ENCODE data around the gene EFCAB14. TPM values are rescaled to one million over a fixed set of nuclear protein-coding genes. Genes with fewer than 3 reads are reported as not detected.
"Not testable (repeated sequence)": the region's sequence is repeated elsewhere in the genome, so short reads cannot be mapped to it uniquely, and the experiment has no call there.

Gene EFCAB14
- total RNA-seq, 4 donors from 2014 or later = 129 to 162 (median 138) TPM

DNA sequence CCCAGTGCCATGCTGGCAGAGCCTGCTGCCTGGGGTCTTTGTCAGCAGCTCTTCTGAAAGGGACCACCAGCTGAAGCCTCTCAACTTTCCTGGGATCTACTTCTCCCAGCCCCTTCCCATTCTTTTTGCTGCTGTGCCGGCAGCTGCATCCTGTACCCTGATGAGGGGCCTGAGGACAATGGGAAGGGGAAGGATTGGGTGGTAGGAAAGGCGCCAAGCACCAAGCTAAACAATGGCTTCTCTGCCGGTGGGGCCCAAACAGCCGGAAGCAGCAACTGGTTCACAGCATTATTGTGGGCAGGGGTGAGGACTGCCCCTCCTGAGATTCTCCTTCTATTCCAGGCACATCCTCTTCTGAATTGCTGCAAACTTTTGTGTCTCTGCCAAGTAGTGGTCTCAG is 5.0 kb upstream of the EFCAB14 start:
- H3K9me3 ChIP-seq = no peaks in the 10 kb centered on the region
- intact Hi-C loops (cut with DNase I) = loop anchor here (5.0 to 10.0 kb wide), 3 partner anchors 102 to 249 kb away; partner anchors contain the start of gene MKNK1
- H3K27ac ChIP-seq = no peak overlapping the region
- no peak overlapping the region for H3K4me3 ChIP-seq (replicated peaks in 1 of 3)
- no peaks in the 10 kb centered on the region for H3K36me3 ChIP-seq
- H3K4me1 ChIP-seq = peaks cover 0 to 3% of the 10 kb centered on the region in 2 donors
- no peak for TF ChIP-seq POLR2A (IDR thresholded peaks at IDR 0.05)
- TF ChIP-seq, protein P1, sequence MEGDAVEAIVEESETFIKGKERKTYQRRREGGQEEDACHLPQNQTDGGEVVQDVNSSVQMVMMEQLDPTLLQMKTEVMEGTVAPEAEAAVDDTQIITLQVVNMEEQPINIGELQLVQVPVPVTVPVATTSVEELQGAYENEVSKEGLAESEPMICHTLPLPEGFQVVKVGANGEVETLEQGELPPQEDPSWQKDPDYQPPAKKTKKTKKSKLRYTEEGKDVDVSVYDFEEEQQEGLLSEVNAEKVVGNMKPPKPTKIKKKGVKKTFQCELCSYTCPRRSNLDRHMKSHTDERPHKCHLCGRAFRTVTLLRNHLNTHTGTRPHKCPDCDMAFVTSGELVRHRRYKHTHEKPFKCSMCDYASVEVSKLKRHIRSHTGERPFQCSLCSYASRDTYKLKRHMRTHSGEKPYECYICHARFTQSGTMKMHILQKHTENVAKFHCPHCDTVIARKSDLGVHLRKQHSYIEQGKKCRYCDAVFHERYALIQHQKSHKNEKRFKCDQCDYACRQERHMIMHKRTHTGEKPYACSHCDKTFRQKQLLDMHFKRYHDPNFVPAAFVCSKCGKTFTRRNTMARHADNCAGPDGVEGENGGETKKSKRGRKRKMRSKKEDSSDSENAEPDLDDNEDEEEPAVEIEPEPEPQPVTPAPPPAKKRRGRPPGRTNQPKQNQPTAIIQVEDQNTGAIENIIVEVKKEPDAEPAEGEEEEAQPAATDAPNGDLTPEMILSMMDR (IDR thresholded peaks at IDR 0.05) = no peak
- H3K27me3 ChIP-seq = no peaks in the 10 kb centered on the region
- WGBS, 2 donors = 57 to 64% methylated on average over 3 to 4 of the region's 4 CpGs
- no peak for DNase-seq

DNA sequence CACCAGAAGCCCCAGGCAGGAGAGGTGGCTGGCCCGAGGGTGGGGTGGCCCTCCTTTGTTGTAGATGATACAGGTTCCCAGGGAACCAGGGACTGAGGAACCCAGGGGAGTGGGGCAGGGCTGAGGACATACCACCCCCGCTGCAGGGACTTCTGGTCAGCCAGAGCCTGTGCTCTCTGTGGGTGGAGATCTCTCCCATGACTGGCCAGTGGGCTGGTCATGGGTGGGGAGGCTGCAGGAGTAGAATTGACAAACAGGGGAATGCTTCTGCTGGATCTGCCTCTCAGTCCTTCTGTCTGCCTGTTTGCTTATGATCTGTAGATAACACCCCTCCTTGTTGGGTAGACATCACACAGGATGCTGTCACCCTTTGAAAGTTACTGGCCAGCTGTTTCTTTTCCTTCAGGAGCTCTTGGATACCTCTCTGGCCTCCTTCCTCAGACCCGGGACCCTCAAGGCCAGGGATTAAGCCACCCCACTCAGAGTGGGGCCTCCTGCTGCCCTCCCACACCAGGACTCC is 2.8 kb upstream of the EFCAB14 start:
- no peaks in the 10 kb centered on the region for H3K27me3 ChIP-seq
- H3K27ac ChIP-seq = no peak overlapping the region
- no peak overlapping the region for H3K4me3 ChIP-seq (replicated peaks in 1 of 3)
- H3K9me3 ChIP-seq = no peaks in the 10 kb centered on the region
- no peaks in the 10 kb centered on the region for H3K36me3 ChIP-seq
- DNase-seq = no peak
- H3K4me1 ChIP-seq = peaks cover 14 to 18% of the 10 kb centered on the region in 2 donors
- TF ChIP-seq, protein P1 (IDR thresholded peaks at IDR 0.05) = no peak
- no peak for TF ChIP-seq POLR2A (IDR thresholded peaks at IDR 0.05)
- intact Hi-C loops (cut with DNase I) = loop anchor here (5.0 to 10.0 kb wide), 3 partner anchors 99 to 247 kb away; partner anchors contain the start of gene MKNK1
- WGBS, 2 donors = 40 to 57% methylated on average over 2 to 3 of the region's 3 CpGs

DNA sequence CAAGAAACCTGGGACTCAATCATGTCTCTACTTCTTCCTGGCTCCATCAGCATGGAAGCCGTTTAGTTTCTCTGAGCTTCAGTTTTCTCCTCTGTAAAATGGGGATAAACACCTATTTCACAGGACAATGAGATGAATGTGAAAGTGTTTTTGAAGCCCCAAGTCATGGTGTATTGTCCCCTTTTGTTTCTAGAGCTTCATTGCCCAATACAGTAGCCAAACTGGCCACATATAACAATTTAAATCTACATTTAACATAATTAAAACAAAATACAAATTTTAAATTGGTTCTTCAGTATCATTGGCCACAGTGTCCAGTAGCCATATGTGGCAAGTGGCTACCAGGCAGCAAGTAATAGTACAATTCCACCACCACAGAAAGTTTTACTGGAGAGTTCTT is 2.3 kb upstream of the EFCAB14 start:
- Histone ChIP-seq H3K9me3 (no peaks in the 10 kb centered on the region), H3K4me1 (peaks cover 14 to 23% of the 10 kb centered on the region in 2 donors), H3K27ac (no peak overlapping the region), H3K27me3 (no peaks in the 10 kb centered on the region), H3K4me3 (replicated peaks in 1 of 3) (no peak overlapping the region), H3K36me3 (no peaks in the 10 kb centered on the region)
- intact Hi-C loops (cut with DNase I) = loop anchor here (5.0 to 10.0 kb wide), 3 partner anchors 99 to 246 kb away; partner anchors contain the start of gene MKNK1
- no peak for TF ChIP-seq POLR2A (IDR thresholded peaks at IDR 0.05)
- TF ChIP-seq, protein P1 (IDR thresholded peaks at IDR 0.05) = no peak
- no peak for DNase-seq
- WGBS, 2 donors = 85 to 96% methylated on average over 1 of the region's 1 CpG

DNA sequence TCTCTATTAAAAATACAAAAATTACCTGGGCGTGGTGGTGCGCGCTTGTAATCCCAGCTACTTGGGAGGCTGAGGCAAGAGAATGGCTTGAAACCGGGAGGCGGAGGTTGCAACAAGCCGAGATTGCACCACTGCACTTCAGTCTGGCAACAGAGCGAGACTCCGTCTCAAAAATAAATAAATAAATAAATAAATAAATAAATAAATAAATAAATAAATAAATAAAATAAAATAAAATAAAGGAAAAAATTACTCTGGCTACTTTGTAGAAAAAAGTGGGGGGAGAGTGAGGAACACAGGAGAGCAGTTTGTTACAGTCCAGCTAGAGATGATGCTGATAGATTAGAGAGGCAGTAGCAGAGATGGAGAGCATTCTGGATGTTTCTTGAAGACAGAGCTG is 1.4 kb upstream of the EFCAB14 start:
- not testable (repeated sequence) for H3K36me3 ChIP-seq; H3K27me3 ChIP-seq; H3K9me3 ChIP-seq; DNase-seq; H3K27ac ChIP-seq; H3K4me3 ChIP-seq (replicated peaks in 1 of 3)
- 95 to 96% methylated on average over 8 of the region's 8 CpGs for WGBS, 2 donors
- H3K4me1 ChIP-seq = peaks cover 14 to 23% of the 10 kb centered on the region in 2 donors
- intact Hi-C loops (cut with DNase I) = loop anchor here (5.0 to 10.0 kb wide), 3 partner anchors 98 to 246 kb away; partner anchors contain the start of gene MKNK1

DNA sequence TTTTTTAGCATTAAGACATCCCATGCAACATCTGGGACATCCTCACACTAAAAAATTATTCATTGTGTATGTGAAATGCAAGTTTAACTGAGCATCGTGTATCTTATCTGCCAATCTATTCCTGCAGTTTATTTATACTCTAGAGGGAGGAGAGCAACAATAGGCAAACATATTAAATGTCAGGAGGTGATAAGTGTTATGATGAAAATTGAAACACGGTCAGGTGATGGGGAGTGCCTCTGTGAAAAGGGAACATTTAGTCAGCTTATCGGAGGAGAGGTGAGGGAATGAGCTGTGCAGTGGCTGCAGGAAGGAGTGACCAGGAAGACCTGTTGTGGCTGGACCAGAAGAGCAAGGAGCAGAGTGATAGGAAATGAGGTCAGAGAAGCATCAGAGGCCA is 775 bp upstream of the EFCAB14 start:
- H3K9me3 ChIP-seq = no peaks in the 10 kb centered on the region
- H3K27me3 ChIP-seq = no peaks in the 10 kb centered on the region
- 21 to 24% methylated on average over 3 of the region's 3 CpGs for WGBS, 2 donors
- TF ChIP-seq, protein P1 (IDR thresholded peaks at IDR 0.05) = no peak
- no peak for TF ChIP-seq POLR2A (IDR thresholded peaks at IDR 0.05)
- H3K4me1 ChIP-seq = peaks cover 14 to 20% of the 10 kb centered on the region in 2 donors
- intact Hi-C loops (cut with DNase I) = loop anchor here (5.0 to 10.0 kb wide), 3 partner anchors 97 to 245 kb away; partner anchors contain the start of gene MKNK1
- DNase-seq = no peak
- peak overlapping the region in 2 of 3 donors; percentile 76 to 79 for H3K27ac ChIP-seq
- H3K4me3 ChIP-seq (replicated peaks in 1 of 3) = peak overlapping the region in 1 of 3 donors; percentile 95
- peaks cover 8 to 12% of the 10 kb centered on the region in 2 donors for H3K36me3 ChIP-seq

Data from thyroid gland (tissue), 4 donors.